Activated naive CD4-positive, alpha-beta T cell treated with anti-CD3 and anti-CD28 coated beads for 36 hours (primary cell): ENCODE results near the gene RFTN2. TPM values are rescaled to one million over a fixed set of nuclear protein-coding genes. Genes with fewer than 3 reads are reported as not detected.
"Not testable (repeated sequence)": the region's sequence is repeated elsewhere in the genome, so short reads cannot be mapped to it uniquely, and the experiment has no call there.

Experiments
- CTCF ChIA-PET: fragments of 350-600 bp; sonication (Branson Sonifier 250); formaldehyde crosslinking; loops from one replicate; lab custom pipeline; 2021; ENCODE audit warnings: antibody characterized with exemption; lab: Charles Lee
- DNase-seq: peaks from one replicate; pipeline ENCODE4 v3.0.0-alpha.2; 2020
- H3K27ac Mint-ChIP-seq: one replicate; pipeline ENCODE4 v1.8.0; 2021; ENCODE audit warnings: mild to moderate bottlenecking, mixed read lengths
- H3K27me3 Mint-ChIP-seq: one replicate; pipeline ENCODE4 v1.8.0; 2021; ENCODE audit warnings: low read depth, mixed read lengths
- H3K36me3 Mint-ChIP-seq: one replicate; pipeline ENCODE4 v1.8.0; 2021; ENCODE audit warnings: low read depth, mixed read lengths
- H3K4me1 Mint-ChIP-seq: one replicate; pipeline ENCODE4 v1.8.0; 2021; ENCODE audit warnings: low read depth, mixed read lengths
- H3K4me3 Mint-ChIP-seq: one replicate; pipeline ENCODE4 v1.8.0; 2021; ENCODE audit warnings: mild to moderate bottlenecking, moderate library complexity, mixed read lengths
- H3K9me3 Mint-ChIP-seq: one replicate; pipeline ENCODE4 v1.8.0; 2021; ENCODE audit warnings: mixed read lengths
- intact Hi-C: fragments of 100-400 bp; cut with micrococcal nuclease; formaldehyde crosslinking; loops from one replicate; pipeline ENCODE4 v1.15.1; 2023
- total RNA-seq, 2 experiments: library from RNA; stranded (reverse); gene quantifications; one replicate each; pipeline ENCODE4 v1.2.3, GENCODE V29; 2021

RFTN2 gene
- total RNA-seq, 2 experiments from 2014 or later, result not detected

- H3K9me3 Mint-ChIP-seq, result no peaks in the 10 kb centered on the region
- H3K27me3 Mint-ChIP-seq, result no peaks in the 10 kb centered on the region
- CTCF ChIA-PET, result no interaction called here
- H3K36me3 Mint-ChIP-seq, result peaks cover 23% of the 10 kb centered on the region
- no peak overlapping the region for H3K4me3 Mint-ChIP-seq
- no peak overlapping the region for H3K27ac Mint-ChIP-seq
- peaks cover 3% of the 10 kb centered on the region for H3K4me1 Mint-ChIP-seq
- intact Hi-C loops, result no loop called here
- no peak for DNase-seq
Observed at GRCh38 chr2:197560146-197560665, 115.2 kb downstream of the RFTN2 start.

GRCh38 chr2:197559681-197560080 is 115.7 kb downstream of the RFTN2 start:
- no peaks in the 10 kb centered on the region for H3K4me1 Mint-ChIP-seq
- no peak overlapping the region for H3K4me3 Mint-ChIP-seq
- no peaks in the 10 kb centered on the region for H3K9me3 Mint-ChIP-seq
- H3K36me3 Mint-ChIP-seq, result peaks cover 23% of the 10 kb centered on the region
- DNase-seq, result no peak
- intact Hi-C loops, result no loop called here
- no peak overlapping the region for H3K27ac Mint-ChIP-seq
- CTCF ChIA-PET, result no interaction called here
- H3K27me3 Mint-ChIP-seq, result no peaks in the 10 kb centered on the region

DNA sequence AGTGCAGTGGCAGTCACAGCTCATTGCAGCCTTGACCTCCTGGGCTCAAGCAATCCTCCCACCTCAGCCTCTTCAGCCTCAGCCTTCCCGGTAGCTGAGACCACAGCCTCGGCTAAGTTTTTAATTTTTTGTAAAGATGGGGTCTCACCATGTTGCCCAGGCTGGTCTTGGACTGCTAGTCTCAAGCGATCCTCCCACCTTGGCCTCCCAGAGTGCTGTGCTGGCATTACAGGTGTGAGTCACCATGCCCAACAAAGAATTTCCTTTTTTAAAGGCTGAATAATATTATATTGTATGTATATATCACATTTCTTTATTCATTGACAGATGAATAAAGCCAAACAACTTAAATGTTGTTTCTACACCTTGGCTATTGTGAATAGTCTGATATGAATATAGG is 117.0 kb downstream of the RFTN2 start:
- no peak overlapping the region for H3K4me3 Mint-ChIP-seq
- no peaks in the 10 kb centered on the region for H3K9me3 Mint-ChIP-seq
- intact Hi-C loops, result no loop called here
- H3K27me3 Mint-ChIP-seq, result no peaks in the 10 kb centered on the region
- CTCF ChIA-PET, result no interaction called here
- peaks cover 22% of the 10 kb centered on the region for H3K36me3 Mint-ChIP-seq
- H3K4me1 Mint-ChIP-seq, result no peaks in the 10 kb centered on the region
- H3K27ac Mint-ChIP-seq, result no peak overlapping the region
- no peak for DNase-seq

DNA sequence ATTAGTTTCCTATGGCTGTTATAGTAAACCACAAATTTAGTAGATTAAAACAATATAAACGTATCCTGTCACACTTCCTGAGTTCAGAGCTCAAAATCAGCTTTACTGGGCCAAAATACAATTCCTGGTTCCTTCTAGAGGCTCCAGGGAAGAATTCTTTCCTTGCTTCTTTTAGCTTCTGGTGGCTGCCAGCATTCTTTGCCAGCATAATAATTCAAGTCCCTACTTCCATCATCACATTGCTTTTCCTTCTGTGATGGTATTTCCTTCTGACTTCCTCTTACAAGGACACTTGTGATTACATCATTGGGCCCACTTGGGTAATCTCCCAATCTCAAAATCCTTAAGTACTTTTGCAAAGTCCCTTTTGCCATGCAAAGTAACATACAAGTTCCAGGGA is 118.9 kb downstream of the RFTN2 start:
- intact Hi-C loops, result no loop called here
- Mint-ChIP-seq H3K9me3 (no peaks in the 10 kb centered on the region), H3K4me1 (no peaks in the 10 kb centered on the region), H3K27me3 (no peaks in the 10 kb centered on the region), H3K36me3 (peaks cover 20% of the 10 kb centered on the region), H3K4me3 (no peak overlapping the region), H3K27ac (peak overlapping the region; percentile 30)
- CTCF ChIA-PET, result interaction anchor here (0.8 kb wide), 1 partner anchor 85 kb away, joined by 6 read pairs; no protein-coding TSS in a partner anchor
- DNase-seq, result no peak

- Mint-ChIP-seq H3K4me1 (no peaks in the 10 kb centered on the region), H3K27me3 (no peaks in the 10 kb centered on the region), H3K27ac (no peak overlapping the region), H3K4me3 (no peak overlapping the region), H3K36me3 (peaks cover 16% of the 10 kb centered on the region), H3K9me3 (no peaks in the 10 kb centered on the region)
- CTCF ChIA-PET, result no interaction called here
- intact Hi-C loops, result no loop called here
- DNase-seq, result no peak
Observed at GRCh38 chr2:197555467-197555866, 119.9 kb downstream of the RFTN2 start.

DNA sequence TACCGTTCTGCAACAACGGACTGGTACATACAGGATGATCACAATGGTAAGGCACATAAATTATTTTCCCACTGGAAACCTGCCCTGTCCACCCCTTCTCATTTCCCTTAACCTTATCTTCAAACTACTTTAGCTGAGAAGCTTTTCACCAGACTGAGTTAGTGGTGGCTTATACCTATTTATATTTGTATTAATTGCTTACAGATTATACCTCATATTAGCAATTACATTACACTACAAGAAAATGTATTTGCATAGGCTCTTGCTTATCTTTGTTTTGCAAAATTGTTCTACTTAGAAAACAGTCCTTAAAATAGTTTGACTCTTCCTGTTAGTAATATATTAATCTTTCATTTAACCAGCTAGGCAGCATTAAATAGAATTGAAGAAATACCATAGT is 124.1 kb downstream of the RFTN2 start:
- DNase-seq, CTCF ChIA-PET, H3K9me3 Mint-ChIP-seq, H3K4me3 Mint-ChIP-seq, H3K4me1 Mint-ChIP-seq, intact Hi-C loops, H3K27ac Mint-ChIP-seq, H3K27me3 Mint-ChIP-seq: not testable (repeated sequence)
- H3K36me3 Mint-ChIP-seq, result peaks cover 24% of the 10 kb centered on the region

GRCh38 chr2:197548582-197548981 is 126.8 kb downstream of the RFTN2 start:
- no peak for DNase-seq
- Mint-ChIP-seq H3K4me3 (no peak overlapping the region), H3K4me1 (peaks cover 2% of the 10 kb centered on the region), H3K27ac (no peak overlapping the region), H3K9me3 (no peaks in the 10 kb centered on the region), H3K27me3 (no peaks in the 10 kb centered on the region), H3K36me3 (peaks cover 27% of the 10 kb centered on the region)
- CTCF ChIA-PET, result no interaction called here
- intact Hi-C loops, result no loop called here

- H3K36me3 Mint-ChIP-seq, result peaks cover 26% of the 10 kb centered on the region
- H3K27me3 Mint-ChIP-seq, result no peaks in the 10 kb centered on the region
- H3K9me3 Mint-ChIP-seq, result no peaks in the 10 kb centered on the region
- H3K27ac Mint-ChIP-seq, result no peak overlapping the region
- intact Hi-C loops, result no loop called here
- no peak overlapping the region for H3K4me3 Mint-ChIP-seq
- CTCF ChIA-PET, result no interaction called here
- H3K4me1 Mint-ChIP-seq, result peaks cover 2% of the 10 kb centered on the region
- no peak for DNase-seq
Observed at GRCh38 chr2:197547163-197547900, 128.1 kb downstream of the RFTN2 start.

GRCh38 chr2:197543206-197543605 is 132.2 kb downstream of the RFTN2 start:
- Mint-ChIP-seq H3K36me3 (peaks cover 31% of the 10 kb centered on the region), H3K4me1 (peaks cover 16% of the 10 kb centered on the region), H3K27ac (no peak overlapping the region), H3K27me3 (no peaks in the 10 kb centered on the region), H3K4me3 (no peak overlapping the region), H3K9me3 (no peaks in the 10 kb centered on the region)
- intact Hi-C loops, result no loop called here
- DNase-seq, result no peak
- CTCF ChIA-PET, result interaction anchor here (0.6 kb wide), 1 partner anchor 88 kb away, joined by 4 read pairs; no protein-coding TSS in a partner anchor

DNA sequence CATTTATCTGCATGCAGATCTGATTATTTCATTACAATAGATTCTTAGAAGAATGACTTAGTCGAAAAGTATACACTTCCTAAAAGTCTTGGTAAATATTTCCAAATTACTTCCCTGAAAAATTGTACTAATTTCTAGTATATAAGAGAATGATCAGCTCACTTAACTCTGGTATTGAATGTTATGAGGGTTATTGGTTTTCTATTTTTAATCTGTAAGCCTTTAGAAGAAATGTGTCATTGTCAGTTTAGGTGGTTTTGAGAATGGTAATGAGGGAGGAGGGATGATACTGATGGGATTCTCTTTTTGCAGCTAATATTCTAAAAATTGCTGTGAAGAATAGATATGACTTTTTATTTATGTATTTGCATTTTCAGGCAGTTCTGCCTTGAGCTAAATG is 135.7 kb downstream of the RFTN2 start:
- peaks cover 35% of the 10 kb centered on the region for H3K36me3 Mint-ChIP-seq
- CTCF ChIA-PET, result interaction anchor here (0.6 to 1.1 kb wide), 4 partner anchors 11 to 66 kb away, joined by 3 to 6 read pairs (median 4); no protein-coding TSS in a partner anchor
- H3K4me1 Mint-ChIP-seq, result peaks cover 29% of the 10 kb centered on the region
- H3K27ac Mint-ChIP-seq, result no peak overlapping the region
- no peaks in the 10 kb centered on the region for H3K27me3 Mint-ChIP-seq
- DNase-seq, result no peak
- no peaks in the 10 kb centered on the region for H3K9me3 Mint-ChIP-seq
- no peak overlapping the region for H3K4me3 Mint-ChIP-seq
- intact Hi-C loops, result no loop called here

DNA sequence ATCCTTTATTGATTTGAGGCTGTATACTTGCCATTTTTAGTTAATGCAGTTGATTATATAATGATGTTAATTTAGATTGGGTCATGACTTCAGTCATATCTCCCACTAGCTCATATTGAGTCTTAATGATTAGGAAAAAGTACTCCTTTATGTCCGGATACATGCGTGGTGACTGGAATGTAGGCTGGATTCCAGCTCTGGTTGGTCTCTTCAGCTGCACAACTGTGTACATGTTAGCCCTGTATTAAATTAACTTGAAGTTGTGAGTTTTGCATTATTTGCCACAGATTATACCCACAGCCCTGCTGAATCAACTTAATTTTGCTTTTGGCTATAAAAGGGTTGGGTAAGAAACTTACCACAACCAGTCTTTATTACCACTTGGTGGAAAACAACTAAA is 137.0 kb downstream of the RFTN2 start:
- Mint-ChIP-seq H3K27me3 (no peaks in the 10 kb centered on the region), H3K4me3 (no peak overlapping the region), H3K9me3 (no peaks in the 10 kb centered on the region), H3K27ac (peak overlapping the region; percentile 24), H3K36me3 (peaks cover 37% of the 10 kb centered on the region), H3K4me1 (peaks cover 36% of the 10 kb centered on the region)
- intact Hi-C loops, result no loop called here
- CTCF ChIA-PET, result interaction anchor here (0.6 kb wide), 1 partner anchor 570 kb away, joined by 3 read pairs; no protein-coding TSS in a partner anchor
- no peak for DNase-seq
